GM18505 (cell line): ENCODE data around the gene METTL1.
A peak's percentile ranks its signal among the peaks of the same experiment; 100 is the strongest.

ENCODE experiments used
- ATAC-seq: cut with Tn5 transposase; IDR thresholded peaks from one replicate; pipeline ENCODE4 v1.9.1; 2021; ENCODE audit not compliant: unreplicated experiment
- POLR2A ChIP-seq: IDR thresholded peaks from 4 replicates; pipeline ENCODE4 v1.6.1; 2011; ENCODE audit warnings: borderline replicate concordance; ENCODE audit not compliant: insufficient read depth, insufficient read length; ENCODE audit errors: extremely low read depth

METTL1 gene

DNA sequence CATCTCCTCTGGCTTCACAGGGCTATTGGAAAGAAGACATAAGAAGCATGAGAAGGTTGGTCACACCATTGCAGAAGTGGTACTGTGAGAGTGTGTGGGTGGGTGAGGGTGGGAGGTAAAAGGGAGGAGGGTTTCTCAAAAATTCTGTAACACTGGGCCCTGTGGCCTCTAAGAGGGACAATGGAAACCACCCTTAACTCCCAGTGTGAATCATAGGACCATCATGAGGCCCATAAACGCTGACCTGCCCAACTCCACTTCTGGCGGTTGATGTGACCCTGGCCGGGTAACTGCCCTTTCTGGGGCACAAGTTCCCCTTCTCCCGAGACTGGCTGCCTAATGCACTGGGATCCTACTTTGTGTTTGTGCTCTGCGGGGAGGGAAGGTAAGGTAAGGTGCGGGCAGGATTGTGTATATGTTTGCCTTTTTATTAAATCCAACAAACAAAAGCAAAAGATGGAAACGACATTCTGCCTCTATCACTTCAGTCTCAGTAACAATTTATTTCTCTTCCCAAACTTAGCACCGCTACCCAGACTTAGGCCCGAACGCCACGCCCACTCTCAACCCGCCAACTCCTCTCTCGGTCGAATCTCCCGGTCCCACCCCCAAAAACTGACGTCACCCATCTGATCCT, 551 bp downstream of the METTL1 start:
- ATAC-seq = peak; percentile 64

DNA sequence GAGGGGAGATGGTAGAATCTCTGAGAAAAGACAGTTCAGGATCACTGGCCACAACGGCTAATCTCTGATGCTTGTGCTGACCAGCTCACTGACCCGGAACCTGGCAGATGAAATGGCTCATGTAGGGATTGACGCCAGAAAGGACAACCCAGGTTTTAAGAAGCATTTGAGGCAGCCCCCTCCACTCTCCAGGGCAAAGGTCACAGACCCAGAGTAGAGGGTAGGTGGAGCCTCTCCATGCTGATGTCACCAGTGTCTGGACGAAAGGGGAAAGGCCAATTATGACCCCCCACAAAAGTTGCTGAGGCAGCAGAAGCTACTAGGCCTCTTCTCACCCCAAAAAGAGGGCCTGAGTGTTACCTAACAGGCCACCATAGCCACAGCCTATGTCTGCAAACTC, 1.2 kb downstream of the METTL1 start:
- no peak for TF ChIP-seq POLR2A
- ATAC-seq = no peak

More for the DNA sequence above, 551 bp downstream of the METTL1 start:
- no peak for TF ChIP-seq POLR2A

DNA sequence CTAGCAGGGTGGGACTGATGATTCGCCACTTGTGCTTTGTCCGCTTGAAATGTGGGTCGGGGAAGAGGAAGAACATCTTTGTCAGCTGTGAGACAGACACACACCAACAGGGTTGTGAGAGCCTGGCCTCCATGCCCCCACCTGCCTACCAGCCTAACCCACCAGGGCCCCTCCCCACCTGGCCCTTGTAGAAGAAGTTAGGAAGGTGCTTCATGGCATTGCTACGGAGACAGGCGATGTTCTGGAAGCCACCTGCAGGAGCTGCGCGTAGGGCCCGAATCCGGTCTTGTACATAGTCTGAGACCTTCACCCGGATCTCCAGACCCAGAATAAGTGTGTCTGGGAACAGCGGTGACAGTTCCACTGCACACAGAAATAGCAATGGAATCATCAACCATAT, 2.3 kb downstream of the METTL1 start:
- no peak for ATAC-seq
- no peak for TF ChIP-seq POLR2A

DNA sequence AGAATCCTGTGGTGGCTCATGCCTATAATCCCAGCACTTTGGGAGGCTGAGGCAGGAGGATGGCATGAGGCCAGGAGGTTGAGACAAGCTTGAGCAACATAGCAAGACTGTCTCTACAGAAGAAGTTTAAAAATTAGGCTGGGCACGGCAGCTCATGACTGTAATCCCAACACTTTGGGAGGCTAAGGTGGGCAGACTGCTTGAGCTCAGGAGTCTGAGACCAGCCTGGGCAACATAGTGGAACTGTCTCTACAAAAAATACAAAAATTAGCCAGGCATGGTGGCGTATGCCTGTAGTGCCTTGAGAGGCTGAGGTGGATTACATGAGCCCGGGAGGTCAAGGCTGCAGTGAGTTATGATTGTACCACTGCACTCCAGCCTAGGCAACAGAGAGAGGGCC, 4.0 kb downstream of the METTL1 start:
- no peak for TF ChIP-seq POLR2A
- ATAC-seq = no peak

DNA sequence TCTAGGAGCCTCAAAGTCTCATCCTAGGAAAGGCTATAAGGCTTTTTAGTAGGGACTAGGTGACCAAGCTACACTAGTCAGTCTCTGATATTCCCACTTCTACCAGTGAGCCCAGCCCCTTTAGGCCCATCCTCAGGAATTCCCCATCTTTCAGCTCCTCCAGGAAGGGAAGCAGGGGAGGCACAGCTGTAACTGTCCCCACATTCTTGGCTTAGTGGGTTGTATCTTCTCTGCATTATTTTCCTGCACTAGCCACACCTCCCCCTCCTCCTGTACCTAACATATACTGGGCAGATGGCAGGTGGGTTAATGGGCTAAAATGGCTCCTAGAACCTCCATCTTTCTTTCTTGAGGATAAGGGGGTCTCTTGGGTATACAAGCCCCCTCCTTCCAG, 4.6 kb downstream of the METTL1 start:
- no peak for ATAC-seq
- TF ChIP-seq POLR2A = no peak

DNA sequence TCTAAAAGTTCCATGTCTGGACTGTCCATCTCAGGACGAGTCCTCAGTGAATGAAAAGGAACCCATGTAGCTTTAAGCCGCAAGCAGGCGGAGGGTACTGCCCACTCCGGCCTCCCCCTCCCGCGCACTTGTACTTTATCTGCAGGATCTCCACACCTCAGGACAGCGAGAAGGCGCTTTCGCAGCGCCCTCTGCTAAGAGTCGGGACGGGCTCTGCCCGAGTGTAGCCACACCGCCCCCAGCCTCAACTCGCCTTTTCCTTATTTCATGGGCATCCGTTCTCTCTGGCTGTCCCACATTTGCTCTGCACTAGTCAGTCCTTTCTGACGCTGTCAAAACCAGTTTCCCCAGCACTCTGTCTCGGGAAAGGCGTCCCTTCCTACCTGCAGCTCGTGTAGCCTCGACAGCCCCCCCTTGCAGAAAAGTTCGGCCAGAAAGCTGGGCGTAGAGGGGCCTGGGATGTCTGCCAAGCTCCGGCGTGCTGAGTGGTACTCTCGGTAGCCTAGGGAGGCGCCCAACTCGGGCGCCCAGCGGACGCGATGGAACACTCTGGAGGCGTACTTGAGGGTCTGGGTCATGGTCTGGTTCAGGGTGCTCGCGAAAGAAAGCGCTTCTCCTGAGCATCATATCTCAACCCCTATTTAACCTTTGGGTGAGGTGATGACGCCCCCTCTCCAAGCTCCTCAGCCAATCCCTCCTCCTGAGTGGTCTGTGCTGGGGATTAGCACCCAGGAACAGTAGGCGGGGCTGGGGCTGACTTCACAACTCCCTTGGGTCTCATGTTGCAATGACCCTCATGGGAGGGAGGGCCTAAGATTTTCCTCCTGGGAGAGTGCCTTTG, 5.2 kb downstream of the METTL1 start, which contains the start of gene CYP27B1:
TSS of gene CYP27B1 (minus strand) at position 615 of the 841 bp plus-strand sequence. CDS start at position 578, 37 bp downstream.
- no peak for ATAC-seq
- TF ChIP-seq POLR2A = no peak

DNA sequence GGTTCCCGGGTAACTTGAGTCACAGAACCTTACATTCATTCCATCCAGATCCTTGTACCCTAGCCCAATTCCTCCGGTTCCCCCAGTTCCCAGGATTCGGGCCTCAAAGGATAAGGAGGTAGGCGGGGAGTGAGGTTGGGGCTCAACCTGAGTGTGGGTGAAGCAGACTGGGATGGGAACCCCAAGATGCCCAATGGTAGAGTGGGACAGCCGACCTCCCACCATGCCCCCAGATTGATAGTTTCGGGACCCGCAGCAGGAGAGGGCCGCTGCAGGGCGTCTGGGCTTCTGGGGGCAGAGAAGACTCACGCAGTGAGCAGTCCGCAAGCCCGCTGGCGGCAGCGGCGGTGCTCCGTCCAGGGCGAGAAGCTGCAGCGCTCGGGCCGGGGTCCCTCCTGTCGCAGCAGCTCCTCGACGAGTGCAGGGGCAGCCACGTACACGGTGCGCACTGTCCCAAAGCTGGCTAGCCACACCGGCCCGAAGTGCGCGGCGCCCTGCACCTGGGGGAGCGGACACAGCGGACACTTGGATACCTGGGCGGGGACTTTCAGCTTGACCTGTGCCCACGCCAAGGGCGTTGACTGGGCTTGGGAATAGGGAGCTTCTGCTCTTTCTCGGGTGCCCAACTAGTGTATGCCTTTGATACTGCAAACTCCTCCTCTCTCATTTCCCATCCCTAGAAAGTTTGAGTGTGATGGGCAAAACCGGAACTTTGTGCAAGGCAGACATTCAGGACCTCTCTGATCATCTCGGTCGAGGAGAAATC, 6.0 kb downstream of the METTL1 start:
- TF ChIP-seq POLR2A = no peak
- no peak for ATAC-seq

DNA sequence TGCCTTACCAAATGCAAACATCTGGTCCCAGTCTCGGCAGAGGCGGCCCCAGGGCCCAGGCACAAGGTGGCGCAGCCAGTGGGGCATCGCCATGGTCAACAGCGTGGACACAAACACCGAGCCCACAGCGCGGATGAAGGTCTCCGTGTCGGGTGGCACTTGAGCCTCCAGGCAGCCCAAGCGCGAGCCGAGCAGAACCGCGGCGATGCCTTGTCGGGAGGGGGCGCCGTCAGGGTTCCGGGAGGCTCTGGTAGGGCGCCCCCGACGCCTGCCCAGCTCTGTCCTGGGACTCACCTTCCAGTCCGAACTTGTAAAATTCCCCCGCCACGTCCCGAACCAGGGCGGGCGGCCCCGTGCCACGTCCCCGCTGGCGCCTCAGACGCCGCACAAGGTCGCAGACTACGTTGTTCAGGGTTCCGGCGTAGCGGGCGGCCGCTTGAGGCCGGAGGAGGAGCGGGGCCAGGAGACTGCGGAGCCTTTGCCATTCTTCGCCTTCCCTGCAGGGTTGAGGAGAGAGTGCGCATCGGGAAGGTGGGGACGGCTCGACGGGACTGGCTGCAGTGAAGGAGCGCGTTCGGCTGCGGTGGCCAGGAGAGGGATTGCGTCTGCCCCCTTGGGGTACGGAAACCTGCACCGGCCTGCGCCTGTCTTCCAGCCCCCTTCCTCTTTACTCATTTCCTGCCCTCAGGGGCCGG, 6.8 kb downstream of the METTL1 start:
- ATAC-seq = no peak
- no peak for TF ChIP-seq POLR2A

DNA sequence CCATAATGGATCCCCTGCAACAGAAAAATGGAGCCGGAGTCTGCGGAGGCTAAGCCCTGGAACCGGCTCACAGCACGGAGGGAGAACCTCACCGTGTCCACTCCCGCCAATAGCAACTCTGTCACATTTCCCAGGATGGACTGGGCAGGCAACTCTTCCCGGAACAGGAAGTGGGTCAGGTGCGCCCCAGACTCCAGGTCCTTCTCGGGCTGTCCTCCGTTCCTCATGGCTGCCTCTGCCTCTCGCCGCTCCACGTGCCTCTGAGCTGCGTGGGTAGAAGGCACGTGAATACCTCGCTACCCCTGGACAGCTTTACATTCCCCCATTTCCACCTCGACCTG, 7.3 kb downstream of the METTL1 start:
- no peak for ATAC-seq
- TF ChIP-seq POLR2A = no peak

DNA sequence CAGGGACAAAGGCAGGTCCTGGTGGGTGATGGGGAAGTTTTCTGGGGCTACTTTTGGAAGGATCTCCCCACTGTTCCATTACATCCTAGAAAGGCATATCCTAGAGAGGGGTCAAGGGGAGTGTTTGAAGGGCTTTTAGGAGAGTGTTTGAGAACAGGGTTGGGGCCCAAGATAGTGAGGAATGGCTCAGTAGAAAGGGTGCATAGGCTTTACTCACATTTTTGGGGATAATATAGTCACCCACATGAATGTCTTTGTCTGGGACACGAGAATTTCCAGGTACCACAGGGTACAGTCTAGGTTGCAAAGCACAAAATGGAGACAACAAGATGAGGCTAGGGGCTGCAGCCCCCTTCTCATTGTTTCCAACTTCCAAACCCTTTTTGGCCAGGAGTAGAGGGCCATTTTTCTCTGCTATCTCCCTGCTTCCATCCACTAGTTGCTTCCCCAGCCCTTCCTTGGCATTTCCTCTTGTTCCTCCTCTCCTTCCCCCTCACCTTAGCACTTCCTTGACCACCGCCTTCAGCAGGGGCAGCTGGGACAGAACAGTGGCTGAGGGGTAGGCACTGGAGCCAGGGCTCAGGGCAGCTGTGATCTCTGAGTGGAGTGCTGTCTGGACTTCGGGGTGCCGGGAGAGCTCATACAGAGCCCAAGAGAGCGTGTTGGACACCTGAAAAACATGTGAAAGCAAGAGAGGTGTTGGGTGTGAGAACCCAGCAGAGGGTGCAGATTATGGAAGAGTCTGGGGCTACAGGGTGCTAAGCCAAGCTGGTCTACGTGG, 7.8 kb downstream of the METTL1 start:
- no peak for ATAC-seq
- TF ChIP-seq POLR2A = no peak

DNA sequence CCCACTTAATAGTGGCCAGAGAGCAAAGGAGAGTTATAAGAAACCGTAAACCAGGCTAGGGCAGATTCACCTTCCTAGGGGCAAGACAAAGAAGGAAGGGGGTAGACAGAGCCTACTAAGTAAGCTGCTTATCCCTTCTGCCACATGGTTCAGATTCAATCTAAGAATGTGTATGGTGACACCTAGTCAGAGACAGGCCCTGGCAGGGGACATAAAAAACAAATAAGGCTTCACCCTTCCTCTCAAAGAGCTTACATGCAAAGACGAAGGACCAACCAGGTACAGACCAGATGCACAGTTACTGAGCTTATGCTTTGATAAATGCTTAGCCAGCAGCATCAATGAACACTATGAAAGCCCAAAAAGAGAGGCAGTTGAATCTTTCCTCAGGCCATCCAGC, 9.4 kb downstream of the METTL1 start:
- no peak for ATAC-seq

DNA sequence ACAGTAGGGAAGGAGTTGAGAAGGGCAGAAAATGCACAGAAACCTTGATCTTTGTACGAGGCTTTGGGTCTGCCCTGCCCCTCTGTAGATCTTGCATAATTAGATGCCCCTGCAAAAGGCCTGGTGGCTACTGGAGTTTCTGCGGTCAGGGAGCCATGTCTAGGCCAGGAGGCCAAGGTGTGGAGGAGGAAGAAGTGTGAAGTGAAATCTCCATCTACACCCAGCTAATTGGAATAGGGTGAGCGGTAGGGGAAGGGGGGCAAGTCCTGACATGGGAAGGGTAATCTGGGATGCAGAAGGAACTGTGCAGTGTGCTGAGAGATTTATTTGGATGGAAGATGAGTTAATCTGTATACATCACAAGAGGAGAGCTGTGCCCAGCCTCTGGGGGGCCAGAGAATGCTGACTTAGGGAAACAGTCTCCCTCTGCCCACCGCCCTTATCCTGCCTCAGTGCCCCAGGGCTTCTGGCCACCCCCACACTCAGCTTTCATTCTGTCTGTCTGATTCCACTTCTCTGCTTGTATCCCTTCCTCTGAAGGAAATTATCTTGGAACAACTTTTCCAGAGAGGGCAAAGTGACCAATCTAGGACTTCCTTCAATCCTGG, 10.4 kb downstream of the METTL1 start:
- TF ChIP-seq POLR2A = no peak
- ATAC-seq = no peak

More for the DNA sequence above, 9.4 kb downstream of the METTL1 start:
- TF ChIP-seq POLR2A = no peak
